K562 (cell line): Measurements from ENCODE around the gene S100A9. TPM values are rescaled to one million over a fixed set of nuclear protein-coding genes. Genes with fewer than 3 reads are reported as not detected.

ENCODE experiments used
- ATAC-seq: fragments of 200-7000 bp; cut with Tn5 transposase; 3 replicates; pipeline ENCODE4 v1.9.1; 2020; ENCODE audit warnings: moderate library complexity
- BruUV-seq: library from RNA; stranded (reverse); fragments of 400-500 nt; replicated peaks from 2 replicates; lab custom pipeline; 2021; lab: Mats Ljungman, UMichigan
- CTCF ChIA-PET: fragments of 300-600 bp; formaldehyde crosslinking; extraction: SDS; loops from one replicate; lab custom pipeline; 2021; ENCODE audit warnings: low intra/inter-chr PET ratio; lab: Yijun Ruan, JAX
- POLR2A ChIA-PET: fragments of 300-600, 350-650 bp; sonication (Branson Sonifier 250); formaldehyde crosslinking; extraction: SDS; loops from one replicate; lab custom pipeline; 2021; ENCODE audit warnings: antibody characterized with exemption, inconsistent platforms; lab: Yijun Ruan, JAX
- DNase-seq, 4 experiments: peaks; one replicate each; pipeline versions ENCODE4 v3.0.0 to v3.0.0-alpha.2; 2011 to 2018; ENCODE audit warnings: low spot score in 3 of 4, mixed read lengths in 3 of 4; ENCODE audit errors: extremely low read depth in 1 of 4
- FAIRE-seq: peaks from 2 replicates; lab custom pipeline; 2011; peaks lifted over from hg19 to GRCh38; lab: Jason Lieb, UNC
- H2AFZ ChIP-seq: 2 replicates; pipeline ENCODE4 v1.6.0; 2011; ENCODE audit warnings: low read depth, low read length, control low read depth, inconsistent platforms
- H3K27ac ChIP-seq: fragments of 200-600 bp; 3 replicates; pipeline ENCODE4 v1.8.0; 2011; ENCODE audit warnings: low read depth, mild to moderate bottlenecking, control low read depth, inconsistent platforms, low read length, moderate library complexity, mixed read lengths; ENCODE audit errors: extremely low read depth
- H3K27me3 ChIP-seq, 2 experiments: fragments of 300-600 bp in 1 of 2; 2 replicates in 1 of 2; 3 replicates in 1 of 2; pipeline versions ENCODE4 v1.6.0 to v1.8.0; 2011; ENCODE audit warnings: inconsistent platforms in 2 of 2, low read length in 2 of 2, mild to moderate bottlenecking in 1 of 2, mixed read lengths in 1 of 2, moderate library complexity in 1 of 2; ENCODE audit not compliant: control insufficient read depth in 2 of 2, insufficient read depth in 2 of 2
- H3K36me3 ChIP-seq: fragments of 300-600 bp; 3 replicates; pipeline ENCODE4 v1.8.0; 2011; ENCODE audit warnings: mild to moderate bottlenecking, low read length, inconsistent platforms; ENCODE audit not compliant: control insufficient read depth, insufficient read depth
- H3K4me1 ChIP-seq, 2 experiments: fragments of 200-600 bp in 1 of 2; replicated peaks in 1 of 2; 2 replicates in 1 of 2; 3 replicates in 1 of 2; pipeline versions ENCODE4 v1.5.1 to v1.8.0; 2011; ENCODE audit warnings: inconsistent platforms in 2 of 2, low read length in 2 of 2, mild to moderate bottlenecking in 1 of 2, mixed read lengths in 1 of 2, moderate library complexity in 1 of 2; ENCODE audit not compliant: control insufficient read depth in 2 of 2, insufficient read depth in 2 of 2
- H3K4me2 ChIP-seq: 2 replicates; pipeline ENCODE4 v1.6.1; 2011; ENCODE audit warnings: low read length, control low read depth, inconsistent platforms, mixed read lengths; ENCODE audit not compliant: insufficient read depth
- H3K4me3 ChIP-seq: fragments of 200-600 bp; sonication (generic), shearing (Covaris generic); 2 replicates; pipeline ENCODE4 v1.5.1; 2016; ENCODE audit warnings: control low read depth, inconsistent platforms
- H3K79me2 ChIP-seq: fragments of 200-600 bp; 3 replicates; pipeline ENCODE4 v1.8.0; 2011; ENCODE audit warnings: low read length, inconsistent platforms; ENCODE audit not compliant: control insufficient read depth, insufficient read depth
- H3K9ac ChIP-seq, 2 experiments: 2 replicates each; pipeline versions ENCODE4 v1.6.0 to v1.6.1; 2011; ENCODE audit warnings: low read depth in 2 of 2, low read length in 2 of 2, control low read depth in 1 of 2, inconsistent platforms in 1 of 2, mild to moderate bottlenecking in 1 of 2, mixed read lengths in 1 of 2; ENCODE audit not compliant: insufficient read depth in 1 of 2
- H3K9me1 ChIP-seq: one replicate; pipeline ENCODE4 v1.6.0; 2011; ENCODE audit warnings: inconsistent platforms, mild to moderate bottlenecking, low read length, moderate library complexity; ENCODE audit not compliant: control insufficient read depth, insufficient read depth
- H3K9me3 ChIP-seq: replicated peaks from 2 replicates; pipeline ENCODE4 v1.5.1; 2011; ENCODE audit warnings: low read depth, low read length, inconsistent platforms; ENCODE audit not compliant: control insufficient read depth, insufficient read depth
- H4K20me1 ChIP-seq: replicated peaks from 2 replicates; pipeline ENCODE4 v1.6.1; 2011; ENCODE audit warnings: low read length, inconsistent platforms, mixed read lengths; ENCODE audit not compliant: control insufficient read depth, insufficient read depth
- HMG20B ChIP-seq: fragments of 250-450 bp; sonication (Bioruptor Pico); IDR thresholded peaks from 2 replicates; pipeline ENCODE4 v1.5.0; 2021; ENCODE audit warnings: mild to moderate bottlenecking
- TCF3 ChIP-seq: sonication (generic); formaldehyde crosslinking; IDR thresholded peaks from 2 replicates; pipeline ENCODE4 v1.4.0; 2020; ENCODE audit warnings: mild to moderate bottlenecking, missing genetic modification reagents
- TEAD1 ChIP-seq, 2 experiments: fragments of 450-650 bp in 1 of 2; sonication (generic) in 1 of 2; formaldehyde crosslinking; IDR thresholded peaks; 2 replicates each; pipeline versions ENCODE4 v1.4.0 to v1.8.0; 2020 to 2022; ENCODE audit warnings: mild to moderate bottlenecking in 2 of 2, missing genetic modification reagents in 1 of 2
- WHSC1 ChIP-seq: IDR thresholded peaks from one replicate; pipeline ENCODE4 v1.6.1; 2012; ENCODE audit warnings: low read length, control low read depth, inconsistent platforms
- ZNF232 ChIP-seq: sonication (generic); formaldehyde crosslinking; IDR thresholded peaks from 2 replicates; pipeline ENCODE4 v1.8.0; 2022; ENCODE audit warnings: mild to moderate bottlenecking, missing genetic modification reagents
- ZNF764 ChIP-seq: fragments of 250-450 bp; sonication (Bioruptor Pico); IDR thresholded peaks from 2 replicates; pipeline ENCODE4 v1.4.0; 2020; ENCODE audit warnings: low read depth, mild to moderate bottlenecking, moderate library complexity
- WGBS: fragments of 100-300 bp; shearing (Covaris generic); methylation state at CpG from one replicate; pipeline ENCODE4 v1.1.6; 2016; ENCODE audit warnings: low coverage, mixed read lengths; ENCODE audit not compliant: insufficient coverage; ENCODE audit errors: missing lambda C conversion rate; 5-methylcytosine and 5-hydroxymethylcytosine counted together
- in situ Hi-C: fragments of 300-500 bp; cut with MboI; formaldehyde crosslinking; loops from 4 replicates; pipeline ENCODE4 v1.15.0; 2018; ENCODE audit warnings: inconsistent platforms, mixed read lengths
- intact Hi-C: fragments of 100-400 bp; cut with micrococcal nuclease; formaldehyde crosslinking; loops from 2 replicates; pipeline ENCODE4 v1.14.2; 2022
- polyA plus RNA-seq, 8 experiments: library from polyadenylated mRNA; depleted of rRNA in 4 of 8; stranded (reverse) in 5 of 8; unstranded in 3 of 8; fragments of >200 nt; fragmentation: Nextera tagmentation in 2 of 8; fragmentation: Illumina TruSeq in 1 of 8; extraction: Ambion mirVana in 2 of 8; extraction: Trizol in 1 of 8; gene quantifications; 2 replicates each; pipeline versions ENCODE4 v1.2.1 to v1.2.3, GENCODE V29; 2011 to 2014; ENCODE audit warnings: inconsistent platforms in 1 of 8, missing spikeins in 1 of 8
- total RNA-seq, 7 experiments: library from RNA; depleted of rRNA in 6 of 7; stranded (reverse); fragments of >200 nt in 6 of 7; fragmentation: Illumina TruSeq in 2 of 7; extraction: Trizol in 2 of 7; gene quantifications; 2 replicates each; pipeline versions ENCODE4 v1.2.1 to v1.2.3, GENCODE V29; 2011 to 2021; ENCODE audit warnings: low replicate concordance in 1 of 7
- TF ChIP-seq, protein P1 (sequence below), 2 experiments: IDR thresholded peaks; 2 replicates each; pipeline ENCODE4 v1.6.1; 2011; ENCODE audit warnings: borderline replicate concordance in 1 of 2, control low read depth in 1 of 2, low read depth in 1 of 2, low read length in 1 of 2, mild to moderate bottlenecking in 1 of 2, mixed read lengths in 1 of 2, moderate library complexity in 1 of 2; ENCODE audit not compliant: insufficient read depth in 1 of 2, insufficient read length in 1 of 2, poor library complexity in 1 of 2, severe bottlenecking in 1 of 2; ENCODE audit errors: extremely low read depth in 1 of 2

Gene S100A9
- total and polyA plus RNA-seq, 9 of the 15 experiments (the other 6 are each of a cell fraction or from before 2014, with no cell fraction given), result 0.80 TPM; not detected in 8

- no peak for TF ChIP-seq TCF3 (CRISPR knock-in tag)
- TF ChIP-seq WHSC1, result no peak
- TF ChIP-seq ZNF764 (CRISPR knock-in tag), result no peak
- TF ChIP-seq, all 486 proteins: peak for 0
Measured at GRCh38 chr1:153379591-153379990, 21.9 kb downstream of the S100A9 start (continued).

GRCh38 chr1:153380711-153381110, 23.1 kb downstream of the S100A9 start:
- no peak for FAIRE-seq

More at GRCh38 chr1:153380711-153381110, 23.1 kb downstream of the S100A9 start:
- CTCF ChIA-PET, result no interaction called here
- H4K20me1 ChIP-seq, result no peaks in the 10 kb centered on the region
- DNase-seq, result no peak
- no peak for ATAC-seq
- H3K9me1 ChIP-seq, result no peaks in the 10 kb centered on the region
- no peaks in the 10 kb centered on the region for H3K36me3 ChIP-seq
- no peak overlapping the region for H3K27ac ChIP-seq
- BruUV-seq, result no TSS peak
- peaks cover 9 to 25% of the 10 kb centered on the region in 2 experiments; a peak in 4 of 5 replicates for H3K27me3 ChIP-seq
- peaks cover 7% of the 10 kb centered on the region; the same call in 1 of the 2 replicates for H3K9me3 ChIP-seq
- intact Hi-C loops, result no loop called here
- no peak overlapping the region for H3K4me2 ChIP-seq
- H2AFZ ChIP-seq, result no peak overlapping the region
- 10% methylated on average over 22 of the region's 23 CpGs for WGBS
- 0 out of 5 replicates have a peak, but pooled peaks cover 0 to 3% of the 10 kb centered on the region in 2 experiments for H3K4me1 ChIP-seq
- H3K9ac ChIP-seq, result no peak overlapping the region
- in situ Hi-C loops, result no loop called here
- POLR2A ChIA-PET, result no interaction called here
- no peak overlapping the region for H3K4me3 ChIP-seq
- TF ChIP-seq HMG20B, result no peak
- no peak for TF ChIP-seq TEAD1 (CRISPR knock-in tag; IDR thresholded peaks at IDR 0.05)
- TF ChIP-seq, protein P1, sequence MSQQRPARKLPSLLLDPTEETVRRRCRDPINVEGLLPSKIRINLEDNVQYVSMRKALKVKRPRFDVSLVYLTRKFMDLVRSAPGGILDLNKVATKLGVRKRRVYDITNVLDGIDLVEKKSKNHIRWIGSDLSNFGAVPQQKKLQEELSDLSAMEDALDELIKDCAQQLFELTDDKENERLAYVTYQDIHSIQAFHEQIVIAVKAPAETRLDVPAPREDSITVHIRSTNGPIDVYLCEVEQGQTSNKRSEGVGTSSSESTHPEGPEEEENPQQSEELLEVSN (IDR thresholded peaks at IDR 0.05; ENCODE audit: borderline replicate concordance in 1 of 2, extremely low read depth in 1 of 2, insufficient read depth in 1 of 2, insufficient read length in 1 of 2, low read depth in 1 of 2, low read length in 1 of 2, poor library complexity in 1 of 2, severe bottlenecking in 1 of 2), result peak in 1 of 2 experiments; percentile 8
- TF ChIP-seq ZNF232 (CRISPR knock-in tag), result no peak
- no peaks in the 10 kb centered on the region for H3K79me2 ChIP-seq
